Amniotic stem cell (primary cell): ENCODE results near the gene TRIM22.

Source experiments
- DNase-seq: peaks from one replicate; lab custom pipeline; 2025; lab: John Stamatoyannopoulos, UW

Gene TRIM22

GRCh38 chr11:5746614-5747013 is 57.0 kb downstream of the TRIM22 start:
- no peak for DNase-seq

- no peak for DNase-seq
Measured at GRCh38 chr11:5749836-5750235, 60.2 kb downstream of the TRIM22 start.

- DNase-seq = no peak
Measured at GRCh38 chr11:5753943-5754342, 64.4 kb downstream of the TRIM22 start, which contains the start of gene OR52N4. TSS of gene OR52N4 (plus strand) at chr11:5754243. CDS start at chr11:5754741, 498 bp downstream.
